Vagina (tissue), 2 donors: Measurements from ENCODE around the gene KCNK3. TPM values are rescaled to one million over a fixed set of nuclear protein-coding genes. Genes with fewer than 3 reads are reported as not detected.
A peak's percentile ranks its signal among the peaks of the same experiment; 100 is the strongest.

Experiments
- DNase-seq, 2 donors: peaks; one replicate each; pipeline ENCODE4 v3.0.0-alpha.2; 2017; ENCODE audit errors: extremely low spot score in 2 of 2
- H3K27ac ChIP-seq: fragments of 200-600 bp; sonication (generic); one replicate; pipeline ENCODE4 v1.5.1; 2019
- H3K27me3 ChIP-seq: fragments of 200-600 bp; sonication (generic); one replicate; pipeline ENCODE4 v1.5.1; 2019
- H3K36me3 ChIP-seq, 2 donors: fragments of 200-600 bp; sonication (generic); one replicate each; pipeline ENCODE4 v1.5.1; 2017 to 2019
- H3K4me1 ChIP-seq: fragments of 200-600 bp; sonication (generic); one replicate; pipeline ENCODE4 v1.5.1; 2019
- H3K4me3 ChIP-seq, 2 donors: fragments of 200-600 bp; sonication (generic); 1 replicate in 1 of 2; 2 replicates in 1 of 2; pipeline ENCODE4 v1.5.1; 2016 to 2019
- H3K9me3 ChIP-seq: fragments of 200-600 bp; sonication (generic); one replicate; pipeline ENCODE4 v1.5.1; 2019
- CTCF ChIP-seq, 3 experiments: fragments of 450-650 bp in 2 of 3; fragments of 200-600 bp in 1 of 3; sonication (generic) in 1 of 3; IDR thresholded peaks; one replicate each; pipeline ENCODE4 v1.5.1; 2017 to 2019; ENCODE audit warnings: antibody characterized with exemption in 3 of 3, mild to moderate bottlenecking in 2 of 3, moderate library complexity in 2 of 3
- POLR2A ChIP-seq, 2 donors: fragments of 450-650 bp; IDR thresholded peaks; one replicate each; pipeline ENCODE4 v1.6.1; 2017; ENCODE audit warnings: antibody characterized with exemption in 2 of 2, mild to moderate bottlenecking in 2 of 2, moderate library complexity in 2 of 2
- POLR2AphosphoS5 ChIP-seq, 2 donors: sonication (generic); formaldehyde crosslinking; IDR thresholded peaks; one replicate each; pipeline ENCODE4 v1.9.0; 2017; ENCODE audit warnings: antibody characterized with exemption in 2 of 2, mild to moderate bottlenecking in 2 of 2, low read depth in 1 of 2; ENCODE audit not compliant: insufficient read depth in 1 of 2
- intact Hi-C: fragments of 100-400 bp; cut with DNase I; formaldehyde crosslinking; loops from one replicate; pipeline ENCODE4 v1.15.1; 2023
- total RNA-seq: library from RNA; depleted of rRNA; stranded (reverse); fragments of >200 nt; gene quantifications from one replicate; pipeline ENCODE4 v1.2.3, GENCODE V29; 2016

Gene KCNK3
- total RNA-seq, 1 donor from 2014 or later = 10.6 TPM

- no peaks in the 10 kb centered on the region for H3K27me3 ChIP-seq
- peak in 1 of 2 donors; percentile 71 for DNase-seq
- intact Hi-C loops = no loop called here
These were observed 44.5 kb upstream of the KCNK3 start for GRCh38 chr2:26647981-26648380.

GRCh38 chr2:26648516-26648915 lies 44.0 kb upstream of the KCNK3 start:
- Histone ChIP-seq H3K4me1 (peaks cover 35% of the 10 kb centered on the region), H3K9me3 (no peaks in the 10 kb centered on the region), H3K27ac (peak overlapping the region; percentile 60), H3K27me3 (no peaks in the 10 kb centered on the region), H3K36me3 (no peaks in the 10 kb centered on the region), H3K4me3 (no peak overlapping the region)
- DNase-seq = peak; percentile 76 to 93
- TF ChIP-seq CTCF (IDR thresholded peaks at IDR 0.05) (no peak), POLR2AphosphoS5 (IDR thresholded peaks at IDR 0.05; ENCODE audit: insufficient read depth in 1 of 2, low read depth in 1 of 2) (no peak), POLR2A (IDR thresholded peaks at IDR 0.05) (no peak)
- intact Hi-C loops = no loop called here

More at GRCh38 chr2:26647981-26648380, 44.5 kb upstream of the KCNK3 start:
- no peak overlapping the region for H3K4me3 ChIP-seq
- TF ChIP-seq POLR2AphosphoS5 (IDR thresholded peaks at IDR 0.05; ENCODE audit: insufficient read depth in 1 of 2, low read depth in 1 of 2) (no peak), POLR2A (IDR thresholded peaks at IDR 0.05) (no peak), CTCF (IDR thresholded peaks at IDR 0.05) (no peak)
- H3K36me3 ChIP-seq = no peaks in the 10 kb centered on the region
- H3K27ac ChIP-seq = no peak overlapping the region
- peaks cover 34% of the 10 kb centered on the region for H3K4me1 ChIP-seq
- H3K9me3 ChIP-seq = no peaks in the 10 kb centered on the region

- Histone ChIP-seq H3K36me3 (no peaks in the 10 kb centered on the region), H3K4me1 (peaks cover 35% of the 10 kb centered on the region), H3K4me3 (no peak overlapping the region), H3K9me3 (no peaks in the 10 kb centered on the region), H3K27ac (peak overlapping the region; percentile 60), H3K27me3 (no peaks in the 10 kb centered on the region)
- no peak for TF ChIP-seq CTCF (IDR thresholded peaks at IDR 0.05)
- peak in 1 of 2 donors; percentile 39 for TF ChIP-seq POLR2AphosphoS5 (IDR thresholded peaks at IDR 0.05; ENCODE audit: insufficient read depth in 1 of 2, low read depth in 1 of 2)
- intact Hi-C loops = no loop called here
- peak in 1 of 2 donors; percentile 70 for DNase-seq
These were observed 43.2 kb upstream of the KCNK3 start for GRCh38 chr2:26649322-26649721.

- intact Hi-C loops = no loop called here
- TF ChIP-seq POLR2AphosphoS5 (IDR thresholded peaks at IDR 0.05; ENCODE audit: insufficient read depth in 1 of 2, low read depth in 1 of 2) = no peak
- no peak for TF ChIP-seq CTCF (IDR thresholded peaks at IDR 0.05)
- no peak for TF ChIP-seq POLR2A (IDR thresholded peaks at IDR 0.05)
- H3K4me3 ChIP-seq = no peak overlapping the region
- H3K27ac ChIP-seq = peak overlapping the region; percentile 60
- DNase-seq = peak in 1 of 2 donors; percentile 85
- peaks cover 35% of the 10 kb centered on the region for H3K4me1 ChIP-seq
- H3K36me3 ChIP-seq = no peaks in the 10 kb centered on the region
- H3K9me3 ChIP-seq = no peaks in the 10 kb centered on the region
- no peaks in the 10 kb centered on the region for H3K27me3 ChIP-seq
These were observed 42.4 kb upstream of the KCNK3 start for GRCh38 chr2:26649992-26650712.
